Measurements from ENCODE around the gene DDIT4.

Gene DDIT4

GRCh38 chr10:72309290-72310240 lies 35.8 kb downstream of the DDIT4 start:
- H3K4me3 ChIP-seq (ENCODE audit: low read depth, low read length) = no peak overlapping the region
- TF ChIP-seq CTCF (IDR thresholded peaks at IDR 0.05; ENCODE audit: low read depth, low read length) = no peak
- no peaks in the 10 kb centered on the region for H3K9me3 ChIP-seq
- no peak for DNase-seq
- no peaks in the 10 kb centered on the region for H3K36me3 ChIP-seq
- H3K27me3 ChIP-seq = no peaks in the 10 kb centered on the region
- peaks cover 17% of the 10 kb centered on the region for H3K4me1 ChIP-seq

- no peak for DNase-seq
- Histone ChIP-seq H3K4me3 (ENCODE audit: low read depth, low read length) (no peak overlapping the region), H3K36me3 (no peaks in the 10 kb centered on the region)
Observed at GRCh38 chr10:72310241-72310633, 36.5 kb downstream of the DDIT4 start.

GRCh38 chr10:72310636-72311035 lies 36.9 kb downstream of the DDIT4 start:
- no peak for DNase-seq
- peaks cover 24% of the 10 kb centered on the region for H3K4me1 ChIP-seq
- TF ChIP-seq CTCF (IDR thresholded peaks at IDR 0.05; ENCODE audit: low read depth, low read length) = no peak
- H3K36me3 ChIP-seq = no peaks in the 10 kb centered on the region
- no peaks in the 10 kb centered on the region for H3K27me3 ChIP-seq
- no peaks in the 10 kb centered on the region for H3K9me3 ChIP-seq
- H3K4me3 ChIP-seq (ENCODE audit: low read depth, low read length) = no peak overlapping the region

More at GRCh38 chr10:72310241-72310633, 36.5 kb downstream of the DDIT4 start:
- Histone ChIP-seq H3K4me1 (peaks cover 20% of the 10 kb centered on the region), H3K9me3 (no peaks in the 10 kb centered on the region), H3K27me3 (no peaks in the 10 kb centered on the region)
- TF ChIP-seq CTCF (IDR thresholded peaks at IDR 0.05; ENCODE audit: low read depth, low read length) = no peak

- no peak for DNase-seq
- Histone ChIP-seq H3K27me3 (no peaks in the 10 kb centered on the region), H3K9me3 (no peaks in the 10 kb centered on the region), H3K4me3 (ENCODE audit: low read depth, low read length) (no peak overlapping the region), H3K36me3 (no peaks in the 10 kb centered on the region), H3K4me1 (peaks cover 34% of the 10 kb centered on the region)
- TF ChIP-seq CTCF (IDR thresholded peaks at IDR 0.05; ENCODE audit: low read depth, low read length) = no peak
Observed at GRCh38 chr10:72311667-72312066, 37.9 kb downstream of the DDIT4 start.

- H3K27me3 ChIP-seq = no peaks in the 10 kb centered on the region
- no peaks in the 10 kb centered on the region for H3K36me3 ChIP-seq
- H3K4me3 ChIP-seq (ENCODE audit: low read depth, low read length) = no peak overlapping the region
- no peaks in the 10 kb centered on the region for H3K9me3 ChIP-seq
- no peak for TF ChIP-seq CTCF (IDR thresholded peaks at IDR 0.05; ENCODE audit: low read depth, low read length)
- peaks cover 35% of the 10 kb centered on the region for H3K4me1 ChIP-seq
- no peak for DNase-seq
Observed at GRCh38 chr10:72312865-72313391, 39.2 kb downstream of the DDIT4 start.

GRCh38 chr10:72314263-72314662 lies 40.5 kb downstream of the DDIT4 start:
- DNase-seq = no peak
- no peak for TF ChIP-seq CTCF (IDR thresholded peaks at IDR 0.05; ENCODE audit: low read depth, low read length)
- peaks cover 27% of the 10 kb centered on the region for H3K4me1 ChIP-seq
- H3K36me3 ChIP-seq = no peaks in the 10 kb centered on the region
- no peaks in the 10 kb centered on the region for H3K9me3 ChIP-seq
- H3K4me3 ChIP-seq (ENCODE audit: low read depth, low read length) = no peak overlapping the region
- H3K27me3 ChIP-seq = no peaks in the 10 kb centered on the region

Data from BE2C (cell line).